Spleen (tissue), 7 donors: ENCODE data around the gene PER1.

ENCODE experiments used
- CTCF ChIP-seq, 11 experiments: fragments of 200-600 bp in 7 of 11; fragments of 450-650 bp in 4 of 11; sonication (generic) in 4 of 11; IDR thresholded peaks in 8 of 11; conservative IDR thresholded peaks in 3 of 11; 1 replicate in 7 of 11; 2 replicates in 4 of 11; pipeline versions ENCODE4 v1.4.0 to v1.8.0; 2016 to 2021; ENCODE audit warnings: antibody characterized with exemption in 11 of 11, inconsistent platforms in 4 of 11, mild to moderate bottlenecking in 1 of 11
- POLR2A ChIP-seq, 3 donors: fragments of 450-650 bp; IDR thresholded peaks; one replicate each; pipeline ENCODE4 v1.5.1; 2017; ENCODE audit warnings: antibody characterized with exemption in 3 of 3, mild to moderate bottlenecking in 1 of 3
- POLR2AphosphoS5 ChIP-seq, 3 donors: sonication (generic); formaldehyde crosslinking; IDR thresholded peaks; one replicate each; pipeline ENCODE4 v1.5.1; 2017; ENCODE audit warnings: antibody characterized with exemption in 3 of 3
- donor health status: DM: no; HTN: no; CAD: no; lungs with moderate emphysema.
- donor health status: DM: no; HTN: no; CAD: no.
- donor health status: DM: no; HTN: no; CAD: no.

- TF ChIP-seq CTCF (IDR thresholded peaks at IDR 0.05 in 8 of 11, conservative IDR thresholded peaks at IDR 0.05 in 3 of 11): no peak
- no peak for TF ChIP-seq POLR2AphosphoS5 (IDR thresholded peaks at IDR 0.05)
- TF ChIP-seq POLR2A (IDR thresholded peaks at IDR 0.05): no peak
Observed at GRCh38 chr17:8189041-8189710, 37.0 kb upstream of the PER1 start.
